H1 (cell line): ENCODE results near the gene DPY30. TPM values are rescaled to one million over a fixed set of nuclear protein-coding genes. Genes with fewer than 3 reads are reported as not detected.

Source experiments
- CTCF ChIA-PET: fragments of 300-600 bp; sonication (Branson Sonifier 250); formaldehyde crosslinking; loops from one replicate; lab custom pipeline; 2021; ENCODE audit not compliant: partially characterized antibody; lab: Charles Lee
- POLR2A ChIA-PET: fragments of 300-600 bp; sonication (Branson Sonifier 250); formaldehyde crosslinking; loops from one replicate; lab custom pipeline; 2021; ENCODE audit warnings: inconsistent platforms; ENCODE audit not compliant: partially characterized antibody; lab: Charles Lee
- DNase-seq, 2 experiments: peaks; one replicate each; pipeline versions ENCODE4 v3.0.0 to v3.0.0-alpha.2; 2010 to 2022; ENCODE audit warnings: low spot score in 2 of 2, low read depth in 1 of 2, mixed read lengths in 1 of 2
- FAIRE-seq: peaks from 2 replicates; lab custom pipeline; 2011; peaks lifted over from hg19 to GRCh38; lab: Jason Lieb, UNC
- H2AFZ ChIP-seq: 2 replicates; pipeline ENCODE4 v1.8.1; 2012; ENCODE audit warnings: low read length, inconsistent platforms
- H2AK5ac ChIP-seq: 2 replicates; pipeline ENCODE4 v1.6.1; 2013; ENCODE audit warnings: low read depth, low read length
- H2BK120ac ChIP-seq: replicated peaks from 2 replicates; pipeline ENCODE3; 2013; ENCODE audit warnings: low read depth, low read length, inconsistent platforms
- H2BK12ac ChIP-seq: 2 replicates; pipeline ENCODE4 v1.6.1; 2013; ENCODE audit warnings: low read depth, low read length
- H2BK15ac ChIP-seq: 2 replicates; pipeline ENCODE4 v1.6.1; 2013; ENCODE audit warnings: low read length
- H2BK20ac ChIP-seq: 2 replicates; pipeline ENCODE4 v1.6.1; 2013; ENCODE audit warnings: low read length
- H2BK5ac ChIP-seq: 2 replicates; pipeline ENCODE4 v1.6.1; 2013; ENCODE audit warnings: low read depth, low read length
- H3K14ac ChIP-seq: 2 replicates; pipeline ENCODE4 v1.6.1; 2013; ENCODE audit warnings: inconsistent platforms; ENCODE audit not compliant: insufficient read length
- H3K18ac ChIP-seq: 2 replicates; pipeline ENCODE4 v1.6.1; 2013; ENCODE audit warnings: low read length; ENCODE audit errors: extremely low read depth
- H3K23ac ChIP-seq: 2 replicates; pipeline ENCODE4 v1.6.1; 2013; ENCODE audit warnings: inconsistent platforms; ENCODE audit not compliant: insufficient read length
- H3K23me2 ChIP-seq: 2 replicates; pipeline ENCODE4 v1.6.1; 2013; ENCODE audit warnings: low read depth, low read length
- H3K27ac ChIP-seq: 2 replicates; pipeline ENCODE4 v1.6.1; 2011; ENCODE audit warnings: low read depth, low read length, inconsistent platforms
- H3K27me3 ChIP-seq, 4 experiments: replicated peaks in 1 of 4; 1 replicate in 1 of 4; 2 replicates in 3 of 4; pipeline versions ENCODE4 v1.6.1 to v1.8.1; 2011 to 2013; ENCODE audit warnings: low read length in 3 of 4, mild to moderate bottlenecking in 3 of 4, inconsistent platforms in 2 of 4, mixed read lengths in 2 of 4, moderate library complexity in 1 of 4; ENCODE audit not compliant: control insufficient read depth in 3 of 4, insufficient read depth in 3 of 4; ENCODE audit errors: extremely low read depth in 1 of 4
- H3K36me3 ChIP-seq, 4 experiments: 2 replicates each; pipeline versions ENCODE4 v1.6.1 to v1.8.1; 2011 to 2013; ENCODE audit warnings: mild to moderate bottlenecking in 4 of 4, low read length in 3 of 4, moderate library complexity in 2 of 4, control low read depth in 1 of 4, inconsistent platforms in 1 of 4; ENCODE audit not compliant: insufficient read depth in 4 of 4, control insufficient read depth in 2 of 4
- H3K4ac ChIP-seq: replicated peaks from 2 replicates; pipeline ENCODE3; 2013; ENCODE audit warnings: low read length, low read depth, mixed read lengths, inconsistent platforms; ENCODE audit not compliant: insufficient read length
- H3K4me1 ChIP-seq, 4 experiments: replicated peaks in 1 of 4; 1 replicate in 1 of 4; 2 replicates in 3 of 4; pipeline versions ENCODE4 v1.6.1 to v1.8.1; 2011 to 2013; ENCODE audit warnings: low read length in 3 of 4, inconsistent platforms in 2 of 4, mixed read lengths in 1 of 4; ENCODE audit not compliant: insufficient read depth in 4 of 4, control insufficient read depth in 3 of 4
- H3K4me2 ChIP-seq, 2 experiments: 2 replicates each; pipeline versions ENCODE4 v1.6.1 to v1.8.1; 2011 to 2013; ENCODE audit warnings: low read depth in 2 of 2, low read length in 2 of 2, control low read depth in 1 of 2, inconsistent platforms in 1 of 2, mild to moderate bottlenecking in 1 of 2; ENCODE audit not compliant: insufficient read depth in 1 of 2
- H3K4me3 ChIP-seq, 4 experiments: fragments of 200-600, 300-600 bp in 1 of 4; sonication (generic), shearing (Covaris generic), sonication (Bioruptor Twin) in 1 of 4; 2 replicates each; pipeline versions ENCODE4 v1.5.1 to v1.8.1; 2011 to 2016; ENCODE audit warnings: low read length in 4 of 4, low read depth in 3 of 4, control low read depth in 2 of 4, inconsistent platforms in 2 of 4, mild to moderate bottlenecking in 2 of 4, mixed read lengths in 1 of 4, moderate library complexity in 1 of 4; ENCODE audit not compliant: insufficient read depth in 2 of 4; ENCODE audit errors: extremely low read depth in 1 of 4
- H3K56ac ChIP-seq: replicated peaks from 2 replicates; pipeline ENCODE3; 2013; ENCODE audit warnings: low read depth, mild to moderate bottlenecking, mixed read lengths, low read length, inconsistent platforms; ENCODE audit not compliant: insufficient read length
- H3K79me1 ChIP-seq: 2 replicates; pipeline ENCODE4 v1.6.1; 2013; ENCODE audit warnings: low read depth, low read length, control low read depth
- H3K79me2 ChIP-seq, 2 experiments: 2 replicates each; pipeline versions ENCODE4 v1.6.1 to v1.8.1; 2012 to 2013; ENCODE audit warnings: low read length in 2 of 2, mild to moderate bottlenecking in 2 of 2, inconsistent platforms in 1 of 2; ENCODE audit not compliant: insufficient read depth in 2 of 2, control insufficient read depth in 1 of 2
- H3K9ac ChIP-seq, 4 experiments: replicated peaks in 1 of 4; 1 replicate in 1 of 4; 2 replicates in 3 of 4; pipeline versions ENCODE4 v1.6.1 to v1.8.1; 2011 to 2013; ENCODE audit warnings: low read depth in 3 of 4, low read length in 3 of 4, control low read depth in 2 of 4, mild to moderate bottlenecking in 2 of 4, moderate library complexity in 2 of 4, inconsistent platforms in 1 of 4; ENCODE audit errors: extremely low read depth in 1 of 4
- H3K9me3 ChIP-seq, 2 experiments: 2 replicates each; pipeline versions ENCODE4 v1.6.1 to v1.8.1; 2012 to 2013; ENCODE audit warnings: mild to moderate bottlenecking in 2 of 2, moderate library complexity in 2 of 2, control low read depth in 1 of 2, inconsistent platforms in 1 of 2, low read depth in 1 of 2, low read length in 1 of 2, mixed read lengths in 1 of 2; ENCODE audit not compliant: insufficient read depth in 2 of 2
- H4K20me1 ChIP-seq, 2 experiments: replicated peaks in 1 of 2; 2 replicates each; pipeline versions ENCODE3 to v1.8.1; 2011 to 2013; ENCODE audit warnings: inconsistent platforms in 2 of 2, low read length in 2 of 2, mild to moderate bottlenecking in 1 of 2; ENCODE audit not compliant: insufficient read depth in 2 of 2, control insufficient read depth in 1 of 2
- H4K5ac ChIP-seq: 2 replicates; pipeline ENCODE4 v1.6.1; 2013; ENCODE audit warnings: low read length, low read depth, mixed read lengths, inconsistent platforms; ENCODE audit not compliant: insufficient read length
- H4K8ac ChIP-seq: 2 replicates; pipeline ENCODE4 v1.8.0; 2013; ENCODE audit warnings: mild to moderate bottlenecking, moderate library complexity, low read length, inconsistent platforms; ENCODE audit not compliant: insufficient read depth; ENCODE audit errors: extremely low read depth
- H4K91ac ChIP-seq: replicated peaks from 2 replicates; pipeline ENCODE3; 2013; ENCODE audit warnings: low read length, mixed read lengths, inconsistent platforms; ENCODE audit not compliant: insufficient read length
- CTBP2 ChIP-seq: IDR thresholded peaks from 2 replicates; pipeline ENCODE4 v1.7.0; 2011; ENCODE audit warnings: borderline replicate concordance, mild to moderate bottlenecking, moderate library complexity, mixed read lengths, low read length; ENCODE audit not compliant: insufficient read depth, insufficient read length
- EZH2 ChIP-seq: fragments of 200-600 bp; sonication (generic); IDR thresholded peaks from 2 replicates; pipeline ENCODE4 v1.7.1; 2012; ENCODE audit warnings: low read depth, mild to moderate bottlenecking, moderate library complexity, low read length, inconsistent platforms; ENCODE audit not compliant: severe bottlenecking
- FOSL1 ChIP-seq: IDR thresholded peaks from 2 replicates; pipeline ENCODE4 v1.6.1; 2011; ENCODE audit warnings: mild to moderate bottlenecking, low read depth, low read length, moderate library complexity; ENCODE audit not compliant: insufficient read depth
- HDAC6 ChIP-seq: IDR thresholded peaks from one replicate; pipeline ENCODE4 v1.7.1; 2012; ENCODE audit warnings: low read depth, mild to moderate bottlenecking, inconsistent platforms, low read length, moderate library complexity
- JUND ChIP-seq: IDR thresholded peaks from 2 replicates; pipeline ENCODE4 v1.6.1; 2011; ENCODE audit warnings: mild to moderate bottlenecking, improper control_type of control experiment, low read length
- KDM4A ChIP-seq: IDR thresholded peaks from one replicate; pipeline ENCODE4 v1.7.1; 2012; ENCODE audit warnings: low read depth, mild to moderate bottlenecking, moderate library complexity, low read length, inconsistent platforms; ENCODE audit not compliant: severe bottlenecking
- POU5F1 ChIP-seq: IDR thresholded peaks from 2 replicates; pipeline ENCODE4 v1.6.1; 2011; ENCODE audit warnings: low read depth, mild to moderate bottlenecking, low read length, moderate library complexity
- SIX5 ChIP-seq: IDR thresholded peaks from 2 replicates; pipeline ENCODE4 v1.6.1; 2011; ENCODE audit warnings: mild to moderate bottlenecking, low read depth, low read length
- SUZ12 ChIP-seq: fragments of 200-600 bp; sonication (generic); IDR thresholded peaks from 2 replicates; pipeline ENCODE4 v1.6.1; 2012; ENCODE audit warnings: mild to moderate bottlenecking, inconsistent platforms, low read length, moderate library complexity, mixed read lengths
- TBP ChIP-seq: IDR thresholded peaks from 2 replicates; pipeline ENCODE4 v1.6.1; 2011; ENCODE audit warnings: low read depth, low read length, improper control_type of control experiment
- USF2 ChIP-seq: IDR thresholded peaks from 2 replicates; pipeline ENCODE4 v1.6.1; 2011; ENCODE audit warnings: low read length, improper control_type of control experiment
- polyA plus RNA-seq, 7 experiments: library from polyadenylated mRNA; depleted of rRNA in 3 of 7; stranded (reverse) in 5 of 7; unstranded in 2 of 7; fragments of >200 nt in 5 of 7; fragments of 200-250 nt in 2 of 7; gene quantifications; 1 replicate in 5 of 7; 2 replicates in 1 of 7; 4 replicates in 1 of 7; pipeline versions ENCODE4 v1.2.1 to v1.2.3, GENCODE V29; 2011 to 2013; ENCODE audit warnings: missing spikeins in 2 of 7, mixed read lengths in 2 of 7
- total RNA-seq: library from RNA; stranded (reverse); fragmentation: NEBNext Ultra II Directional; extraction: Animal tissue kit (Norgen Biotek cat#: 25700); gene quantifications from 2 replicates; pipeline ENCODE4 v1.2.1, GENCODE V29; 2021

The DPY30 gene
- total and polyA plus RNA-seq, 2 of the 8 experiments (the other 6 are each of a cell fraction or from before 2014, with no cell fraction given), result 139 to 157 TPM

GRCh38 chr2:32007121-32007391 lies 32.5 kb downstream of the DPY30 start:
- Histone ChIP-seq H2BK15ac (no peak overlapping the region), H3K4me2 (no peak overlapping the region), H2BK12ac (no peak overlapping the region), H2BK5ac (no peak overlapping the region), H3K23ac (no peak overlapping the region), H2BK120ac (no peak overlapping the region), H2AK5ac (no peak overlapping the region), H4K91ac (no peak overlapping the region), H3K9ac (no peak overlapping the region), H3K27me3 (no peaks in the 10 kb centered on the region), H3K36me3 (no peaks in the 10 kb centered on the region), H3K79me1 (peaks cover 3% of the 10 kb centered on the region; the same call in 1 of the 2 replicates), H3K4me3 (no peak overlapping the region), H4K20me1 (peaks cover 8 to 15% of the 10 kb centered on the region in 2 experiments), H2BK20ac (no peak overlapping the region), H3K56ac (no peak overlapping the region), H3K4me1 (peaks cover 0 to 13% (median 3%) of the 10 kb centered on the region in 4 experiments; a peak in 4 of 7 replicates), H2AFZ (no peak overlapping the region), H3K9me3 (no peaks in the 10 kb centered on the region), H3K27ac (no peak overlapping the region), H4K5ac (no peak overlapping the region), H3K18ac (no peak overlapping the region), H3K23me2 (peaks cover 8% of the 10 kb centered on the region), H4K8ac (no peak overlapping the region), H3K14ac (no peak overlapping the region), H3K4ac (no peak overlapping the region), H3K79me2 (peaks cover 8 to 73% of the 10 kb centered on the region in 2 experiments)
- no peak for FAIRE-seq
- DNase-seq, result no peak
- CTCF ChIA-PET, result no interaction called here
- POLR2A ChIA-PET, result no interaction called here
- no peak for TF ChIP-seq USF2
- TF ChIP-seq CTBP2, result no peak
- no peak for TF ChIP-seq HDAC6
- no peak for TF ChIP-seq KDM4A
- TF ChIP-seq EZH2, result no peak
- TF ChIP-seq FOSL1, result no peak
- TF ChIP-seq TBP, result no peak
- TF ChIP-seq SUZ12, result no peak
- TF ChIP-seq JUND, result no peak
- no peak for TF ChIP-seq SIX5
- TF ChIP-seq POU5F1, result no peak
